HCT116 (cell line): ENCODE data around the gene FLNB.

Experiments
- EGR1 ChIP-seq: IDR thresholded peaks from 2 replicates; pipeline ENCODE4 v1.6.1; 2012; ENCODE audit warnings: low read depth
- EZH2 ChIP-seq: fragments of 200-600 bp; sonication (generic); IDR thresholded peaks from 2 replicates; pipeline ENCODE4 v1.6.1; 2017; ENCODE audit warnings: antibody characterized with exemption, mixed run types
- POLR2AphosphoS5 ChIP-seq: IDR thresholded peaks from 2 replicates; pipeline ENCODE4 v1.6.1; 2011; ENCODE audit warnings: mild to moderate bottlenecking, low read depth, low read length, moderate library complexity
- ZNF274 ChIP-seq: fragments of 200-500 bp; sonication (Bioruptor generic); IDR thresholded peaks from 2 replicates; pipeline ENCODE4 v1.6.1; 2014; ENCODE audit warnings: mild to moderate bottlenecking, low read depth, low read length, inconsistent platforms
- TF ChIP-seq, protein P1 (sequence below), 3 experiments: fragments of 200-600 bp in 1 of 3; sonication (generic) in 1 of 3; IDR thresholded peaks in 2 of 3; conservative IDR thresholded peaks in 1 of 3; 2 replicates each; pipeline ENCODE4 v1.5.1; 2012 to 2017; ENCODE audit warnings: low read depth in 2 of 3, low read length in 2 of 3, antibody characterized with exemption in 1 of 3, borderline replicate concordance in 1 of 3, control low read depth in 1 of 3, mild to moderate bottlenecking in 1 of 3, mixed read lengths in 1 of 3, mixed run types in 1 of 3, moderate library complexity in 1 of 3; ENCODE audit not compliant: insufficient read depth in 1 of 3
- TF ChIP-seq, protein P2 (sequence below): IDR thresholded peaks from 2 replicates; pipeline ENCODE4 v1.6.1; 2012; ENCODE audit warnings: low read depth

DNA sequence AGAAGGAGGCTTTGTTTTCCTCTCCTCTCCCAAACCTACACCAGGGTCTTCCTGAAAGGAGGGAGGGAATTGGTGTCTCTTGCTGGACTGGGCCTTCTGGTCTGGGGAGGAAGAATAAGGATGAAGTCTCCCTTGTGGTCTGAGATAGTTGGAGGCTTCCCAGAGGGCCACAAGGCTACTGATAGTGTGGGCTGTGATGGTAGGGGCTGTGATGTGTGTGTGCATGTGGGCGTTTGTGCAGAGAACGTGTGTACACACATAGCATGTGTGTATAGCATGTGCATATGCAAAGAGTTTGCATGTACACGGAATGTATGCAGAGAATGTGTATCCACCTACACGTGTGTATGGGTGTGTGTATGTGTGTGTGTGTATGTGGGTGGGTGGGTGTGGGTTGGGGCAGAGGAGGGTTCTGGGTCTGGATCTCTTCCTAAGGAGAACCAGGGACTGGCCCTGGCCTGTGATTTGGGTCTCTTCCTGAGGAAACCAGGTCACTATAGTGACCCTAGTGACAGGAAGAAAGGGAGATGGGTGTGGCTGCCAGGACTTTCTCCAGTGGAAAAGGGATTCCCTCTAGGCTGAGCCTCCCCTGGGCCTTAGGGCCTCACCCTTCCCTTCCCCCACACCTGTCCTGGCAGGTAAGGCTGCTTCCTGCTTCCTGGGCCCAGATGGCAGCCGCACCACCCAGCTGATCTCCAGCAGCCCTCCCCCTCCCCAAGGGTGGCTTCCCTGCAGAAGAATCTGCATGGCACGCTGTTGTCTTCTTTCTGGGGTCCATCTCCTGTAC lies 1.7 kb downstream of the FLNB start:
- no peak for TF ChIP-seq EZH2
- no peak for TF ChIP-seq POLR2AphosphoS5
- TF ChIP-seq, protein P1, sequence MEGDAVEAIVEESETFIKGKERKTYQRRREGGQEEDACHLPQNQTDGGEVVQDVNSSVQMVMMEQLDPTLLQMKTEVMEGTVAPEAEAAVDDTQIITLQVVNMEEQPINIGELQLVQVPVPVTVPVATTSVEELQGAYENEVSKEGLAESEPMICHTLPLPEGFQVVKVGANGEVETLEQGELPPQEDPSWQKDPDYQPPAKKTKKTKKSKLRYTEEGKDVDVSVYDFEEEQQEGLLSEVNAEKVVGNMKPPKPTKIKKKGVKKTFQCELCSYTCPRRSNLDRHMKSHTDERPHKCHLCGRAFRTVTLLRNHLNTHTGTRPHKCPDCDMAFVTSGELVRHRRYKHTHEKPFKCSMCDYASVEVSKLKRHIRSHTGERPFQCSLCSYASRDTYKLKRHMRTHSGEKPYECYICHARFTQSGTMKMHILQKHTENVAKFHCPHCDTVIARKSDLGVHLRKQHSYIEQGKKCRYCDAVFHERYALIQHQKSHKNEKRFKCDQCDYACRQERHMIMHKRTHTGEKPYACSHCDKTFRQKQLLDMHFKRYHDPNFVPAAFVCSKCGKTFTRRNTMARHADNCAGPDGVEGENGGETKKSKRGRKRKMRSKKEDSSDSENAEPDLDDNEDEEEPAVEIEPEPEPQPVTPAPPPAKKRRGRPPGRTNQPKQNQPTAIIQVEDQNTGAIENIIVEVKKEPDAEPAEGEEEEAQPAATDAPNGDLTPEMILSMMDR (IDR thresholded peaks at IDR 0.05 in 2 of 3, conservative IDR thresholded peaks at IDR 0.05 in 1 of 3; ENCODE audit: borderline replicate concordance in 1 of 3, insufficient read depth in 1 of 3, low read depth in 2 of 3, low read length in 2 of 3), result no peak
- TF ChIP-seq, protein P2, sequence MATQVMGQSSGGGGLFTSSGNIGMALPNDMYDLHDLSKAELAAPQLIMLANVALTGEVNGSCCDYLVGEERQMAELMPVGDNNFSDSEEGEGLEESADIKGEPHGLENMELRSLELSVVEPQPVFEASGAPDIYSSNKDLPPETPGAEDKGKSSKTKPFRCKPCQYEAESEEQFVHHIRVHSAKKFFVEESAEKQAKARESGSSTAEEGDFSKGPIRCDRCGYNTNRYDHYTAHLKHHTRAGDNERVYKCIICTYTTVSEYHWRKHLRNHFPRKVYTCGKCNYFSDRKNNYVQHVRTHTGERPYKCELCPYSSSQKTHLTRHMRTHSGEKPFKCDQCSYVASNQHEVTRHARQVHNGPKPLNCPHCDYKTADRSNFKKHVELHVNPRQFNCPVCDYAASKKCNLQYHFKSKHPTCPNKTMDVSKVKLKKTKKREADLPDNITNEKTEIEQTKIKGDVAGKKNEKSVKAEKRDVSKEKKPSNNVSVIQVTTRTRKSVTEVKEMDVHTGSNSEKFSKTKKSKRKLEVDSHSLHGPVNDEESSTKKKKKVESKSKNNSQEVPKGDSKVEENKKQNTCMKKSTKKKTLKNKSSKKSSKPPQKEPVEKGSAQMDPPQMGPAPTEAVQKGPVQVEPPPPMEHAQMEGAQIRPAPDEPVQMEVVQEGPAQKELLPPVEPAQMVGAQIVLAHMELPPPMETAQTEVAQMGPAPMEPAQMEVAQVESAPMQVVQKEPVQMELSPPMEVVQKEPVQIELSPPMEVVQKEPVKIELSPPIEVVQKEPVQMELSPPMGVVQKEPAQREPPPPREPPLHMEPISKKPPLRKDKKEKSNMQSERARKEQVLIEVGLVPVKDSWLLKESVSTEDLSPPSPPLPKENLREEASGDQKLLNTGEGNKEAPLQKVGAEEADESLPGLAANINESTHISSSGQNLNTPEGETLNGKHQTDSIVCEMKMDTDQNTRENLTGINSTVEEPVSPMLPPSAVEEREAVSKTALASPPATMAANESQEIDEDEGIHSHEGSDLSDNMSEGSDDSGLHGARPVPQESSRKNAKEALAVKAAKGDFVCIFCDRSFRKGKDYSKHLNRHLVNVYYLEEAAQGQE, result no peak
- TF ChIP-seq ZNF274, result no peak
- TF ChIP-seq EGR1, result no peak
